ENCODE data around the gene FOCAD. TPM values are rescaled to one million over a fixed set of nuclear protein-coding genes. Genes with fewer than 3 reads are reported as not detected.

The FOCAD gene
- total RNA-seq, 2 donors from 2014 or later: 21.5 to 85.7 TPM

DNA sequence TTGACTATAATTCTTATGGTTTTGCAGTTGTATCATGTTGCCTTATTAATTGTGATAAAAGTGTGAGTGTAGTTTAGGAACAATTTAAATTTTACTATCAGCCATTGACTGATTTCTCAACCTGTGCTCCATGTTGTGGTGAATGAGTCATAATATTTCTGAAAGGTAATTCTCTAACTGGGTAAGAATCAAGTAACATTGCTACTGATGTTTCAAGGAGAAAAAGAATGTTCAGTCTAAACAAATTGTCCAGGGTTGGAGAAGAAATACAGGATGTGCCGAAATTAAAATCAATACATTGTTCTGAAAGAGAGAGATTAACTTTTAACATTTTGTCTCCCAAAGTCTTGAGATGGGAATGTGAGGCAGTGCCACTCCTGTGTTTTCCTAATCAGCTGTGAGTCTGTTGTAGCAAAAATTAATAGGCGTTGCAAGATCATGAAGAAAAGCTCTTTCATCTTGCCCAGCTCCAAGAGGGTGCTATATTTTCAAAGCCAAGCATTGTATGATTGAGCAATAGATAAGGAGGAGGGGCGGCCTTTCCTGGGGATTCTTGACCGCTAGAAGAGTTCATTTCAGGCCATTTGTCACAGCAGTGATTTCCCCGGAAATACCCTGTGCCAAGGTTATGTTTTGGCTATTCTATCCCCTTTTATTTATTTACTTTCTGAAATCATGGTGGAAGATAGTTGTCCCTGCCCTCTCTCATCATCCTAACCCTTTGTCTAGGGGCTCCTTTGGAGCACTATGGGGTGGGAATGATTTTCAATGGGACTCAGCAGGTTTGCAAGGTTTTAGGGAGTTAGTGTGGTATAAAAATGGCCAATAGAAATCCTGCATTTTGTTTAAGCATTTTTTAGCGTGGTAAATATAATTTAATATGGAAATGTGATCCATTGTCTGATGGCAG is 151.6 kb downstream of the FOCAD start:
- Histone ChIP-seq H3K27ac (peak overlapping the region in 2 of 4 donors; percentile 38 to 50), H3K27me3 (no peaks in the 10 kb centered on the region), H3K9me3 (no peaks in the 10 kb centered on the region), H3K36me3 (replicated peaks in 1 of 2; ENCODE audit: insufficient read depth in 1 of 2, low read depth in 2 of 2) (no peaks in the 10 kb centered on the region), H3K4me1 (no peaks in the 10 kb centered on the region), H3K4me3 (no peak overlapping the region)
- TF ChIP-seq, protein P1, sequence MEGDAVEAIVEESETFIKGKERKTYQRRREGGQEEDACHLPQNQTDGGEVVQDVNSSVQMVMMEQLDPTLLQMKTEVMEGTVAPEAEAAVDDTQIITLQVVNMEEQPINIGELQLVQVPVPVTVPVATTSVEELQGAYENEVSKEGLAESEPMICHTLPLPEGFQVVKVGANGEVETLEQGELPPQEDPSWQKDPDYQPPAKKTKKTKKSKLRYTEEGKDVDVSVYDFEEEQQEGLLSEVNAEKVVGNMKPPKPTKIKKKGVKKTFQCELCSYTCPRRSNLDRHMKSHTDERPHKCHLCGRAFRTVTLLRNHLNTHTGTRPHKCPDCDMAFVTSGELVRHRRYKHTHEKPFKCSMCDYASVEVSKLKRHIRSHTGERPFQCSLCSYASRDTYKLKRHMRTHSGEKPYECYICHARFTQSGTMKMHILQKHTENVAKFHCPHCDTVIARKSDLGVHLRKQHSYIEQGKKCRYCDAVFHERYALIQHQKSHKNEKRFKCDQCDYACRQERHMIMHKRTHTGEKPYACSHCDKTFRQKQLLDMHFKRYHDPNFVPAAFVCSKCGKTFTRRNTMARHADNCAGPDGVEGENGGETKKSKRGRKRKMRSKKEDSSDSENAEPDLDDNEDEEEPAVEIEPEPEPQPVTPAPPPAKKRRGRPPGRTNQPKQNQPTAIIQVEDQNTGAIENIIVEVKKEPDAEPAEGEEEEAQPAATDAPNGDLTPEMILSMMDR (IDR thresholded peaks at IDR 0.05): no peak
- TF ChIP-seq POLR2A (IDR thresholded peaks at IDR 0.05): no peak
- intact Hi-C loops (cut with DNase I): no loop called here
- DNase-seq (peak; percentile 12 to 42 (median 16)), ATAC-seq (peak; percentile 83)
- 57 to 60% methylated on average over 6 of the region's 6 CpGs for WGBS, 2 donors

DNA sequence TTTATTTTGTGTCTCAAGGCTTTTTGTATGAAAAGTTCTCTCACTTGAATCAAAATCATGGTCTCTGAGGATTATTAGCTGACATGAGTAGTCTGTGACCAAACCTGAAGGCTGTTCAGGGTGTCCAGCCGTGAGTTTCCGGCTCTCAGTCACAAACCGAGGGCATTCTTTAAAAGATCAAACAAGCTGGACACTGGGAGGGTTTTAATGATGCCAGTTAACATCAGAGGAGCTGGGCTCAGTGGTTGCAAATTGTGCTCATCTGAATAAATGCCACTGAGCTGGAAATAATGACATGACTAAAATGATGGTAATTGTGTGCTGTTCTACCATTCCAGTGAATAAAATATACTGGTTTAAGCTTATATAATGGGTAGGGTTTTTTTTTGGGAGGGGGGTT is 153.1 kb downstream of the FOCAD start:
- ATAC-seq: no peak
- Histone ChIP-seq H3K4me3 (no peak overlapping the region), H3K9me3 (no peaks in the 10 kb centered on the region), H3K4me1 (no peaks in the 10 kb centered on the region), H3K27ac (no peak overlapping the region), H3K27me3 (no peaks in the 10 kb centered on the region), H3K36me3 (replicated peaks in 1 of 2; ENCODE audit: insufficient read depth in 1 of 2, low read depth in 2 of 2) (no peaks in the 10 kb centered on the region)
- no peak for DNase-seq
- WGBS, 2 donors: 98 to 100% methylated on average over 3 of the region's 3 CpGs
- intact Hi-C loops (cut with DNase I): no loop called here
- no peak for TF ChIP-seq POLR2A (IDR thresholded peaks at IDR 0.05)
- TF ChIP-seq, protein P1 (IDR thresholded peaks at IDR 0.05): no peak

DNA sequence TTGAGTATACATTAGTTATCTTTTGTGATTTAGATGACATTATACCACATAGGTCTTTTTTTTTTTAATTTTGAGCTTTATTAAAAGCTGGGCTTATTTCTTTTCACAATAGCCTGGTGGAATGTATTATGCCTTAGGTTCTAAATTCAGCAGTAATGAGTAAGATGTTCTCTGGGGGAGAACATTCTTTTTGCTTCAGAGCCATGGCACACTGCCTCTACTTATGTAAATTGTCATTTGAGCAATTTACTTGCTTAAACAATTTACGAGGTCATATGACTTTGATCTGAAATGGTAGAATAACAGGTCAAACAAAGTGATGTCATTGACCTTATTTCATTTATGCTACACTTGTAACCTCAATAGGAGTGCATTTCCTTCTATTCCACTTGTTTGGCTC is 154.2 kb downstream of the FOCAD start:
- H3K27me3 ChIP-seq: no peaks in the 10 kb centered on the region
- DNase-seq (no peak), ATAC-seq (no peak)
- WGBS, 2 donors: 48 to 64% methylated on average over 1 of the region's 1 CpG
- no peaks in the 10 kb centered on the region for H3K9me3 ChIP-seq
- H3K27ac ChIP-seq: no peak overlapping the region
- H3K4me3 ChIP-seq: no peak overlapping the region
- no peak for TF ChIP-seq POLR2A (IDR thresholded peaks at IDR 0.05)
- TF ChIP-seq, protein P1 (IDR thresholded peaks at IDR 0.05): no peak
- no peaks in the 10 kb centered on the region for H3K4me1 ChIP-seq
- H3K36me3 ChIP-seq (replicated peaks in 1 of 2; ENCODE audit: insufficient read depth in 1 of 2, low read depth in 2 of 2): no peaks in the 10 kb centered on the region
- intact Hi-C loops (cut with DNase I): no loop called here

DNA sequence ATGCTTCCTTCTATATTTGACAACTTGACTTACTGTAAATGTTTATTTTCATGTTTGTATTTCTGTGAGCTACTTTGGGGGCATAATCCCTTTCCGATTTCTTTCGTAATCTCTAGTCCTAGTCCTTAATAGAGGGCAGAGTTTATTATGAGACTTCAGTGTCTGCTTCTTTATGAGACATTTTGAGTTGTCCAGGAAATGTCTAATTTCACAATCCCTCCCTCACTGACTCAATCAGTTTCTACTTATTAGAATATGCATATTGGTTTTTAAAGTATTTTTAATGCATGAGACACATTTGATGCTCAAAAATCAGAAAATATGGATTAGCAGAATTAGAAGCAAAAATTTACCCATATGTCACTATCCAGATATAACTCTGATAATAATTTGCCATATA is 160.9 kb downstream of the FOCAD start:
- no peak for DNase-seq
- Histone ChIP-seq H3K27me3 (no peaks in the 10 kb centered on the region), H3K4me1 (no peaks in the 10 kb centered on the region), H3K36me3 (replicated peaks in 1 of 2; ENCODE audit: insufficient read depth in 1 of 2, low read depth in 2 of 2) (no peaks in the 10 kb centered on the region), H3K4me3 (no peak overlapping the region), H3K9me3 (no peaks in the 10 kb centered on the region), H3K27ac (no peak overlapping the region)
- TF ChIP-seq, protein P1 (IDR thresholded peaks at IDR 0.05): no peak
- TF ChIP-seq POLR2A (IDR thresholded peaks at IDR 0.05): no peak
- ATAC-seq: no peak
- 81 to 99% methylated on average over 2 of the region's 2 CpGs for WGBS, 2 donors
- intact Hi-C loops (cut with DNase I): no loop called here

DNA sequence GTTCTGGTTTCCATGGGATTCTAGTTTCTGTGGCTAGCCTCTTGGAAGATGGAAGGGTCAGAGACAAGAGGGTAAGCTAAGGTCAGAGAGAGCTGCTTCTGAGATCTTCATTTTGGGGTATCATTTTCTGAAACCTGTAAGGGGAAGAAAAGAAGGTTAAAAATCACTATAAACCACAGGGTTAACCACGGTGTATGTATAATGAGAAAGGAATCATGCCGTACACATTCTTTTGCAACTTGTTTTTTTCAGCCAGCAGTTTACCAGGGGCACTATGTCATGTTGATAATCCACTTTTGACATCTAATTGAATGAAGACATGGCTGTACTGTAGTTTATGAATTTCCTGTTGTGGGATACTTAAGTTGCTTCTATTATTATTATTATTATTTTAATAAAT is 164.4 kb downstream of the FOCAD start:
- Histone ChIP-seq H3K9me3 (no peaks in the 10 kb centered on the region), H3K27ac (no peak overlapping the region), H3K4me1 (no peaks in the 10 kb centered on the region), H3K27me3 (no peaks in the 10 kb centered on the region), H3K4me3 (no peak overlapping the region), H3K36me3 (replicated peaks in 1 of 2; ENCODE audit: insufficient read depth in 1 of 2, low read depth in 2 of 2) (no peaks in the 10 kb centered on the region)
- 58 to 89% methylated on average over 2 of the region's 2 CpGs for WGBS, 2 donors
- intact Hi-C loops (cut with DNase I): no loop called here
- DNase-seq (no peak), ATAC-seq (no peak)
- TF ChIP-seq POLR2A (IDR thresholded peaks at IDR 0.05): no peak
- TF ChIP-seq, protein P1 (IDR thresholded peaks at IDR 0.05): no peak

Data from body of pancreas (tissue), 4 donors.